Panc1 (cell line): ENCODE results near the gene CMTM7. TPM values are rescaled to one million over a fixed set of nuclear protein-coding genes. Genes with fewer than 3 reads are reported as not detected.

Experiments
- ATAC-seq: fragments of 200-7000 bp; cut with Tn5 transposase; 2 replicates; pipeline ENCODE4 v1.9.1; 2020; ENCODE audit warnings: mild to moderate bottlenecking, moderate library complexity
- Bru-seq: library from RNA; stranded (reverse); fragments of 400-500 nt; gene quantifications from one replicate; lab custom pipeline; 2021; lab: Mats Ljungman, UMichigan
- BruChase-seq, 2 experiments: library from RNA; stranded (reverse); fragments of 400-500 nt; gene quantifications; one replicate each; lab custom pipeline; 2021; lab: Mats Ljungman, UMichigan
- BruUV-seq: library from RNA; stranded (reverse); fragments of 400-500 nt; replicated peaks from 2 replicates; lab custom pipeline; 2021; lab: Mats Ljungman, UMichigan
- CTCF ChIA-PET: fragments of 300-600 bp; sonication (Branson Sonifier 250); formaldehyde crosslinking; loops from one replicate; lab custom pipeline; 2022; ENCODE audit warnings: antibody characterized with exemption; lab: Charles Lee
- POLR2A ChIA-PET: fragments of 300-600 bp; sonication (Branson Sonifier 250); formaldehyde crosslinking; loops from one replicate; lab custom pipeline; 2022; ENCODE audit warnings: antibody characterized with exemption; lab: Charles Lee
- DNase-seq: peaks from one replicate; pipeline ENCODE4 v3.0.0-alpha.2; 2010; ENCODE audit warnings: low read depth, low spot score
- H3K27ac ChIP-seq: 2 replicates; pipeline ENCODE4 v1.5.1; 2011; ENCODE audit warnings: mild to moderate bottlenecking, low read length, inconsistent platforms
- H3K27me3 ChIP-seq: fragments of 200-500 bp; sonication (Bioruptor generic); 2 replicates; pipeline ENCODE4 v1.6.0; 2014; ENCODE audit warnings: low read length, inconsistent platforms; ENCODE audit not compliant: control insufficient read depth, insufficient read depth
- H3K36me3 ChIP-seq: fragments of 200-500 bp; sonication (Bioruptor generic); 2 replicates; pipeline ENCODE4 v1.5.1; 2014; ENCODE audit warnings: inconsistent platforms, mild to moderate bottlenecking, low read length, moderate library complexity; ENCODE audit not compliant: control insufficient read depth, insufficient read depth
- H3K4me1 ChIP-seq: 2 replicates; pipeline ENCODE4 v1.5.1; 2011; ENCODE audit warnings: inconsistent platforms, mild to moderate bottlenecking, low read length, moderate library complexity; ENCODE audit not compliant: control insufficient read depth, insufficient read depth
- H3K4me3 ChIP-seq, 2 experiments: 2 replicates each; pipeline ENCODE4 v1.5.1; 2011 to 2012; ENCODE audit warnings: low read depth in 2 of 2, low read length in 2 of 2, mild to moderate bottlenecking in 2 of 2, inconsistent platforms in 1 of 2, moderate library complexity in 1 of 2
- H3K9me3 ChIP-seq: fragments of 200-500 bp; sonication (Bioruptor generic); 2 replicates; pipeline ENCODE4 v1.5.1; 2014; ENCODE audit warnings: low read depth, mild to moderate bottlenecking, inconsistent platforms, low read length, moderate library complexity; ENCODE audit not compliant: control insufficient read depth, insufficient read depth
- CTCF ChIP-seq: fragments of 450-650 bp; IDR thresholded peaks from 2 replicates; pipeline ENCODE4 v1.5.1; 2017; ENCODE audit warnings: mild to moderate bottlenecking
- POLR2AphosphoS5 ChIP-seq: IDR thresholded peaks from 2 replicates; pipeline ENCODE4 v1.6.1; 2012; ENCODE audit warnings: mild to moderate bottlenecking, low read depth, low read length, moderate library complexity
- REST ChIP-seq, 2 experiments: IDR thresholded peaks; 2 replicates each; pipeline ENCODE4 v1.6.1; 2011 to 2012; ENCODE audit warnings: low read depth in 2 of 2, control low read depth in 1 of 2, low read length in 1 of 2, mild to moderate bottlenecking in 1 of 2, moderate library complexity in 1 of 2; ENCODE audit not compliant: insufficient read depth in 1 of 2
- SIN3A ChIP-seq: IDR thresholded peaks from 2 replicates; pipeline ENCODE4 v1.6.1; 2012; ENCODE audit warnings: low read depth, mild to moderate bottlenecking, low read length, moderate library complexity, borderline replicate concordance; ENCODE audit not compliant: insufficient read depth
- TCF7L2 ChIP-seq: IDR thresholded peaks from 2 replicates; pipeline ENCODE4 v1.6.1; 2011; ENCODE audit warnings: mild to moderate bottlenecking, low read depth, low read length, inconsistent platforms
- in situ Hi-C: cut with HindIII; loops from 2 replicates; pipeline ENCODE4 v1.10.0; 2016; ENCODE audit warnings: low sequenced_read_pairs, low pct_unique_long_range_greater_than_20kb
- intact Hi-C: fragments of 100-400 bp; cut with micrococcal nuclease; formaldehyde crosslinking; loops from one replicate; pipeline ENCODE4 v1.10.0; 2022; ENCODE audit not compliant: unreplicated experiment
- long read RNA-seq: library from polyadenylated mRNA; unstranded; transcript quantifications from one replicate; pipeline ENCODE4 v2.0.0, GENCODE V29; 2021; ENCODE audit not compliant: unreplicated experiment
- polyA plus RNA-seq: library from polyadenylated mRNA; unstranded; fragments of >200 nt; gene quantifications from one replicate; pipeline ENCODE4 v1.2.1, GENCODE V29; 2012; ENCODE audit warnings: missing spikeins; ENCODE audit not compliant: insufficient read length
- total RNA-seq: library from RNA; stranded (reverse); gene quantifications from one replicate; pipeline ENCODE4 v1.2.1, GENCODE V29; 2021; ENCODE audit not compliant: unreplicated experiment

CMTM7 gene
- 43.5 TPM for total RNA-seq
- polyA plus RNA-seq, result 75.0 TPM
- Bru-seq, nascent RNA, result percentile 76 among the genes with signal in this experiment
- percentile 67 among the genes with signal in this experiment for BruChase-seq, experiment 1, labeled RNA remaining after a 2-hour chase
- percentile 67 among the genes with signal in this experiment for BruChase-seq, experiment 2, labeled RNA remaining after a 6-hour chase
- long read RNA-seq, transcript CMTM7-201 (5 exons, 2,038 nt), result major isoform, 52 of 82 reads
- long read RNA-seq, transcript CMTM7-202 (4 exons, 1,214 nt), result minor isoform, 6 of 82 reads
- long read RNA-seq, partial matches to known transcripts, result 11 of 82 reads
- long read RNA-seq, other reads (novel, unspliced or antisense), result 12 of 82 reads

GRCh38 chr3:32391643-32392535 is at the start of gene CMTM7:
Gene CMTM7 (plus strand): TSS chr3:32391853. CDS start chr3:32391907, 54 bp downstream.
- H3K9me3 ChIP-seq, result no peaks in the 10 kb centered on the region
- H3K27me3 ChIP-seq, result no peaks in the 10 kb centered on the region
- DNase-seq, result no peak
- BruUV-seq, result no TSS peak
- TF ChIP-seq POLR2AphosphoS5 (peak; percentile 69; the same call in 1 of the 2 replicates), CTCF (no peak)
- H3K4me1 ChIP-seq, result peaks cover 4% of the 10 kb centered on the region
- peak within 1 kb of the TSS; percentile 77 to 80 for H3K4me3 ChIP-seq
- intact Hi-C loops, result no loop called here
- H3K36me3 ChIP-seq, result peaks cover 3% of the 10 kb centered on the region; the same call in 1 of the 2 replicates
- ChIA-PET POLR2A (no interaction called here), CTCF (no interaction called here)
- in situ Hi-C loops, result no loop called here
- peak; percentile 96 for ATAC-seq
- H3K27ac ChIP-seq, result peak within 1 kb of the TSS; percentile 83

GRCh38 chr3:32347343-32348125 is 44.1 kb upstream of the CMTM7 start:
- TF ChIP-seq CTCF, result no peak
- TF ChIP-seq POLR2AphosphoS5, result no peak
- no peak for TF ChIP-seq TCF7L2
- no peak for TF ChIP-seq REST (IDR thresholded peaks at IDR 0.05; ENCODE audit: insufficient read depth in 1 of 2, low read depth in 2 of 2, low read length in 1 of 2)
- no peak for TF ChIP-seq SIN3A
- ChIA-PET POLR2A (interaction anchor here (0.6 to 0.7 kb wide), 2 partner anchors 36 to 48 kb away, joined by 4 to 5 read pairs; no protein-coding TSS in a partner anchor), CTCF (no interaction called here)
- H3K27ac ChIP-seq, result no peak overlapping the region
- no TSS peak for BruUV-seq
- no peaks in the 10 kb centered on the region for H3K27me3 ChIP-seq
- no peaks in the 10 kb centered on the region for H3K36me3 ChIP-seq
- no peaks in the 10 kb centered on the region for H3K9me3 ChIP-seq
- no peak overlapping the region for H3K4me3 ChIP-seq
- no peaks in the 10 kb centered on the region for H3K4me1 ChIP-seq
- no peak for ATAC-seq
- intact Hi-C loops, result no loop called here
- in situ Hi-C loops, result no loop called here
- DNase-seq, result no peak
